ENCODE results near the gene PSMB9. TPM values are rescaled to one million over a fixed set of nuclear protein-coding genes. Genes with fewer than 3 reads are reported as not detected.
"Not testable (repeated sequence)": the region's sequence is repeated elsewhere in the genome, so short reads cannot be mapped to it uniquely, and the experiment has no call there.

Gene PSMB9
- total RNA-seq, 1 donor from 2014 or later, result 14.2 TPM

- DNase-seq (ENCODE audit: low spot score), result no peak
- intact Hi-C loops (cut with DNase I), result no loop called here
Observed at GRCh38 chr6:32855467-32856174, 1.6 kb downstream of the PSMB9 start.

- intact Hi-C loops (cut with DNase I), result no loop called here
- DNase-seq (ENCODE audit: low spot score), result no peak
Observed at GRCh38 chr6:32857156-32857891, 3.3 kb downstream of the PSMB9 start.

- DNase-seq (ENCODE audit: low spot score), result no peak
- intact Hi-C loops (cut with DNase I), result no loop called here
Observed at GRCh38 chr6:32858194-32858593, 4.2 kb downstream of the PSMB9 start.

- intact Hi-C loops (cut with DNase I), result no loop called here
- no peak for DNase-seq (ENCODE audit: low spot score)
Observed at GRCh38 chr6:32860674-32861073, 6.7 kb downstream of the PSMB9 start.

- no peak for DNase-seq (ENCODE audit: low spot score)
- intact Hi-C loops (cut with DNase I), result no loop called here
Observed at GRCh38 chr6:32862725-32863124, 8.7 kb downstream of the PSMB9 start.

- intact Hi-C loops (cut with DNase I), result loop anchor here (5.0 kb wide), 1 partner anchor 454 kb away; no protein-coding TSS in a partner anchor
- DNase-seq (ENCODE audit: low spot score), result no peak
Observed at GRCh38 chr6:32865724-32866443, 11.9 kb downstream of the PSMB9 start.

GRCh38 chr6:32867022-32867477 is 13.1 kb downstream of the PSMB9 start:
- intact Hi-C loops (cut with DNase I), result loop anchor here (5.0 kb wide), 1 partner anchor 455 kb away; no protein-coding TSS in a partner anchor
- no peak for DNase-seq (ENCODE audit: low spot score)

- intact Hi-C loops (cut with DNase I), result loop anchor here (1.0 to 5.0 kb wide), 2 partner anchors 29 to 455 kb away; partner anchors contain the start of gene TAP2
- DNase-seq (ENCODE audit: low spot score), result no peak
Observed at GRCh38 chr6:32867554-32868256, 13.7 kb downstream of the PSMB9 start.

GRCh38 chr6:32868257-32868788 is 14.3 kb downstream of the PSMB9 start:
- intact Hi-C loops (cut with DNase I), result loop anchor here (1.0 to 5.0 kb wide), 2 partner anchors 30 to 456 kb away; partner anchors contain the start of gene TAP2
- DNase-seq (ENCODE audit: low spot score), result no peak

- DNase-seq (ENCODE audit: low spot score); intact Hi-C loops (cut with DNase I): not testable (repeated sequence)
Observed at GRCh38 chr6:32873947-32874346, 20.0 kb downstream of the PSMB9 start.

GRCh38 chr6:32876603-32877002 is 22.6 kb downstream of the PSMB9 start:
- intact Hi-C loops (cut with DNase I), result no loop called here
- no peak for DNase-seq (ENCODE audit: low spot score)

- no peak for DNase-seq (ENCODE audit: low spot score)
- intact Hi-C loops (cut with DNase I), result no loop called here
Observed at GRCh38 chr6:32879691-32880090, 25.7 kb downstream of the PSMB9 start.

- intact Hi-C loops (cut with DNase I); DNase-seq (ENCODE audit: low spot score): not testable (repeated sequence)
Observed at GRCh38 chr6:32880962-32881361, 27.0 kb downstream of the PSMB9 start.

GRCh38 chr6:32882879-32883250 is 28.9 kb downstream of the PSMB9 start:
- no peak for DNase-seq (ENCODE audit: low spot score)
- intact Hi-C loops (cut with DNase I), result no loop called here

- no peak for DNase-seq (ENCODE audit: low spot score)
- intact Hi-C loops (cut with DNase I), result no loop called here
Observed at GRCh38 chr6:32883789-32884188, 29.8 kb downstream of the PSMB9 start.

GRCh38 chr6:32885698-32886286 is 31.8 kb downstream of the PSMB9 start:
- intact Hi-C loops (cut with DNase I), result loop anchor here (2.0 to 5.0 kb wide), 3 partner anchors 47 to 101 kb away; partner anchors contain the start of gene BRD2
- no peak for DNase-seq (ENCODE audit: low spot score)

- DNase-seq (ENCODE audit: low spot score), result no peak
- intact Hi-C loops (cut with DNase I), result loop anchor here (2.0 to 5.0 kb wide), 3 partner anchors 45 to 100 kb away; partner anchors contain the start of gene BRD2
Observed at GRCh38 chr6:32886681-32887383, 32.8 kb downstream of the PSMB9 start.

GRCh38 chr6:32887616-32888015 is 33.6 kb downstream of the PSMB9 start:
- intact Hi-C loops (cut with DNase I), result loop anchor here (2.0 to 5.0 kb wide), 3 partner anchors 45 to 99 kb away; partner anchors contain the start of gene BRD2
- no peak for DNase-seq (ENCODE audit: low spot score)
